ENCODE measurements around the gene OXGR1. TPM values are rescaled to one million over a fixed set of nuclear protein-coding genes. Genes with fewer than 3 reads are reported as not detected.

The OXGR1 gene
- total and polyA plus RNA-seq, 9 of the 15 experiments (the other 6 are each of a cell fraction or from before 2014, with no cell fraction given), result 0.03 TPM; not detected in 8

DNA sequence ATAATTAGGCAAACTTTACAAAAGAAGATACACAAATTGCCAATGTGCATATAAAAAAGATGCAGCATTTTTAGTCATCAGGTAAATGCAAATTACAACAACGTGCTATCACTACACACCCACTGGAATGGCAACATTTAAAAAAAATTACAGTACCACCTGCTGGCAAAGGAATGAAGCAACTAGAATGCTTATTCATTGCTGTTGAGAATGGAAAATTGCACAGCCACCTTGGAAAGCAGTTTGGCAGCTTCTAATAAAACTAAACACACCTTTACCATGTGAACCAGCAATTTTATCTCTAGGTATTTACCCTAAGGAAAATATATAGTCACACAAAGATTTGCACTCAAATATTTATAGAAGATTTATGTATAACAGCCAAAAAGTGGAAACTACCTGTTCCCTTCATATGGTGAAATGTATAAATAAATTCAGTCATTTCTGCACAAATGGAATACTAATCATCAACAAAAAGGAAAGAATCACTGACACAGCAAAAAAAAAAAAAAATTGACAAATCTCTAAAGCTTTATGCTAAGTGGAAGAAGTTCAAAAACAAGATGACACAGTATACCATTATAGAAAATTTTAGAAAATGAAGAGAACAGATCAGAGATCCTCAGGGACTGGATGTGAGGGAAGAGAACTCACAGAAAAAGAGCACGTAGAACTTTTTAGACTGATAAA, 30.3 kb downstream of the OXGR1 start (continued):
- TF ChIP-seq, protein P1, sequence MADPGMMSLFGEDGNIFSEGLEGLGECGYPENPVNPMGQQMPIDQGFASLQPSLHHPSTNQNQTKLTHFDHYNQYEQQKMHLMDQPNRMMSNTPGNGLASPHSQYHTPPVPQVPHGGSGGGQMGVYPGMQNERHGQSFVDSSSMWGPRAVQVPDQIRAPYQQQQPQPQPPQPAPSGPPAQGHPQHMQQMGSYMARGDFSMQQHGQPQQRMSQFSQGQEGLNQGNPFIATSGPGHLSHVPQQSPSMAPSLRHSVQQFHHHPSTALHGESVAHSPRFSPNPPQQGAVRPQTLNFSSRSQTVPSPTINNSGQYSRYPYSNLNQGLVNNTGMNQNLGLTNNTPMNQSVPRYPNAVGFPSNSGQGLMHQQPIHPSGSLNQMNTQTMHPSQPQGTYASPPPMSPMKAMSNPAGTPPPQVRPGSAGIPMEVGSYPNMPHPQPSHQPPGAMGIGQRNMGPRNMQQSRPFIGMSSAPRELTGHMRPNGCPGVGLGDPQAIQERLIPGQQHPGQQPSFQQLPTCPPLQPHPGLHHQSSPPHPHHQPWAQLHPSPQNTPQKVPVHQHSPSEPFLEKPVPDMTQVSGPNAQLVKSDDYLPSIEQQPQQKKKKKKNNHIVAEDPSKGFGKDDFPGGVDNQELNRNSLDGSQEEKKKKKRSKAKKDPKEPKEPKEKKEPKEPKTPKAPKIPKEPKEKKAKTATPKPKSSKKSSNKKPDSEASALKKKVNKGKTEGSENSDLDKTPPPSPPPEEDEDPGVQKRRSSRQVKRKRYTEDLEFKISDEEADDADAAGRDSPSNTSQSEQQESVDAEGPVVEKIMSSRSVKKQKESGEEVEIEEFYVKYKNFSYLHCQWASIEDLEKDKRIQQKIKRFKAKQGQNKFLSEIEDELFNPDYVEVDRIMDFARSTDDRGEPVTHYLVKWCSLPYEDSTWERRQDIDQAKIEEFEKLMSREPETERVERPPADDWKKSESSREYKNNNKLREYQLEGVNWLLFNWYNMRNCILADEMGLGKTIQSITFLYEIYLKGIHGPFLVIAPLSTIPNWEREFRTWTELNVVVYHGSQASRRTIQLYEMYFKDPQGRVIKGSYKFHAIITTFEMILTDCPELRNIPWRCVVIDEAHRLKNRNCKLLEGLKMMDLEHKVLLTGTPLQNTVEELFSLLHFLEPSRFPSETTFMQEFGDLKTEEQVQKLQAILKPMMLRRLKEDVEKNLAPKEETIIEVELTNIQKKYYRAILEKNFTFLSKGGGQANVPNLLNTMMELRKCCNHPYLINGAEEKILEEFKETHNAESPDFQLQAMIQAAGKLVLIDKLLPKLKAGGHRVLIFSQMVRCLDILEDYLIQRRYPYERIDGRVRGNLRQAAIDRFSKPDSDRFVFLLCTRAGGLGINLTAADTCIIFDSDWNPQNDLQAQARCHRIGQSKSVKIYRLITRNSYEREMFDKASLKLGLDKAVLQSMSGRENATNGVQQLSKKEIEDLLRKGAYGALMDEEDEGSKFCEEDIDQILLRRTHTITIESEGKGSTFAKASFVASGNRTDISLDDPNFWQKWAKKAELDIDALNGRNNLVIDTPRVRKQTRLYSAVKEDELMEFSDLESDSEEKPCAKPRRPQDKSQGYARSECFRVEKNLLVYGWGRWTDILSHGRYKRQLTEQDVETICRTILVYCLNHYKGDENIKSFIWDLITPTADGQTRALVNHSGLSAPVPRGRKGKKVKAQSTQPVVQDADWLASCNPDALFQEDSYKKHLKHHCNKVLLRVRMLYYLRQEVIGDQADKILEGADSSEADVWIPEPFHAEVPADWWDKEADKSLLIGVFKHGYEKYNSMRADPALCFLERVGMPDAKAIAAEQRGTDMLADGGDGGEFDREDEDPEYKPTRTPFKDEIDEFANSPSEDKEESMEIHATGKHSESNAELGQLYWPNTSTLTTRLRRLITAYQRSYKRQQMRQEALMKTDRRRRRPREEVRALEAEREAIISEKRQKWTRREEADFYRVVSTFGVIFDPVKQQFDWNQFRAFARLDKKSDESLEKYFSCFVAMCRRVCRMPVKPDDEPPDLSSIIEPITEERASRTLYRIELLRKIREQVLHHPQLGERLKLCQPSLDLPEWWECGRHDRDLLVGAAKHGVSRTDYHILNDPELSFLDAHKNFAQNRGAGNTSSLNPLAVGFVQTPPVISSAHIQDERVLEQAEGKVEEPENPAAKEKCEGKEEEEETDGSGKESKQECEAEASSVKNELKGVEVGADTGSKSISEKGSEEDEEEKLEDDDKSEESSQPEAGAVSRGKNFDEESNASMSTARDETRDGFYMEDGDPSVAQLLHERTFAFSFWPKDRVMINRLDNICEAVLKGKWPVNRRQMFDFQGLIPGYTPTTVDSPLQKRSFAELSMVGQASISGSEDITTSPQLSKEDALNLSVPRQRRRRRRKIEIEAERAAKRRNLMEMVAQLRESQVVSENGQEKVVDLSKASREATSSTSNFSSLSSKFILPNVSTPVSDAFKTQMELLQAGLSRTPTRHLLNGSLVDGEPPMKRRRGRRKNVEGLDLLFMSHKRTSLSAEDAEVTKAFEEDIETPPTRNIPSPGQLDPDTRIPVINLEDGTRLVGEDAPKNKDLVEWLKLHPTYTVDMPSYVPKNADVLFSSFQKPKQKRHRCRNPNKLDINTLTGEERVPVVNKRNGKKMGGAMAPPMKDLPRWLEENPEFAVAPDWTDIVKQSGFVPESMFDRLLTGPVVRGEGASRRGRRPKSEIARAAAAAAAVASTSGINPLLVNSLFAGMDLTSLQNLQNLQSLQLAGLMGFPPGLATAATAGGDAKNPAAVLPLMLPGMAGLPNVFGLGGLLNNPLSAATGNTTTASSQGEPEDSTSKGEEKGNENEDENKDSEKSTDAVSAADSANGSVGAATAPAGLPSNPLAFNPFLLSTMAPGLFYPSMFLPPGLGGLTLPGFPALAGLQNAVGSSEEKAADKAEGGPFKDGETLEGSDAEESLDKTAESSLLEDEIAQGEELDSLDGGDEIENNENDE (IDR thresholded peaks at IDR 0.05; ENCODE audit: low read depth, low read length), result no peak

Data from K562 (cell line).